Fibroblast of peridontal ligament (primary cell): ENCODE measurements around the gene PDSS2.
"Not testable (repeated sequence)": the region's sequence is repeated elsewhere in the genome, so short reads cannot be mapped to it uniquely, and the experiment has no call there.

Experiments
- DNase-seq: peaks from one replicate; pipeline ENCODE4 v3.0.0-alpha.2; 2010; ENCODE audit errors: extremely low read depth

PDSS2 gene

DNA sequence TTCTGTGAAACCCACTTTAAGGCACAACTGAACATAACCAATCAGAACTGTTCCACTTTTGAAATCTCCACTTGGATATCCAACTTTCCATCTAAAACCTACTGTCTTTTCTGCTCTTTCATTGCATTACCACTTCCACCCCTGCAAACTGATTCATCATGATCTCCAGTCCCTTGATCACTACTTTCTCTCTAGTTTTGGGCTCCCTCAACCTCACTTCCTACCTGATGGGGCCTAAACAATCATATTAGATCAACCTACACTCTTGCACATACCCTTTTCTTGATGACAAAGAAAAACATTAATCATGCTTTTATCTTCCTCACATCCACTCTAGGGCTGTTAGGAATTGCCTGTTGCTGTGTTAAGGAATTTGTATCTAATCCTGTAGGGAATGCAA is 137.6 kb downstream of the PDSS2 start:
- no peak for DNase-seq

DNA sequence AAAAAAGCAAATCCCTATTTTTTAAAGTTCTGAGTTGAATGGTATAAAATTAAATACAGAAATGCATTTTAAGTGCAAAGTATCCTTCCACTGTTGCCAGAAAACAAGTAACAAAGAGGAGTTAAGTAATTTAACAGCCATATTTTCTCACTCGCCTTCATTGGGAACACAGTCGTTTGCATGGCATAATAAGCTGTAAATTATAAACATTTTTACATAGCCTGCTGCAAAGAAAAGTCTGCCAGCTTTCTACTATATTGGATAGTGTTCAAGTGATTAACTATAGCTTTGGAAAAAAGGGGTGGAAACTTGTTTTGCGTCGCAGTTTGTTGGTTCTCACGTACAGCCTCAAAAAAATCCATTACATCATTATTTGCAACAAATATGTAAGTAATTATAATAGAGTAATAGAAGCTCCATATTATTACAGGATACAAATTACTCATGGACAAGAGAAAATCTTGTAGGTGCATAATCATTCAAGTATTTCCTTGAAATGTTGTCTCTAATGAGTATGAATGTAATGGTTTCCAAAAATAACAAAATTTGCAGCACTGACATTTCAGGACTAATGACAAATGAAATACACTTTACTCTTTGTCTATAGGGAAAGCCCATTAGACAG is 139.3 kb downstream of the PDSS2 start:
- no peak for DNase-seq

- peak; percentile 70 for DNase-seq
Observed at GRCh38 chr6:107318100-107318736, 141.1 kb downstream of the PDSS2 start.

- no peak for DNase-seq
Observed at GRCh38 chr6:107315114-107315513, 144.2 kb downstream of the PDSS2 start.

- no peak for DNase-seq
Observed at GRCh38 chr6:107314531-107314939, 144.8 kb downstream of the PDSS2 start.

DNA sequence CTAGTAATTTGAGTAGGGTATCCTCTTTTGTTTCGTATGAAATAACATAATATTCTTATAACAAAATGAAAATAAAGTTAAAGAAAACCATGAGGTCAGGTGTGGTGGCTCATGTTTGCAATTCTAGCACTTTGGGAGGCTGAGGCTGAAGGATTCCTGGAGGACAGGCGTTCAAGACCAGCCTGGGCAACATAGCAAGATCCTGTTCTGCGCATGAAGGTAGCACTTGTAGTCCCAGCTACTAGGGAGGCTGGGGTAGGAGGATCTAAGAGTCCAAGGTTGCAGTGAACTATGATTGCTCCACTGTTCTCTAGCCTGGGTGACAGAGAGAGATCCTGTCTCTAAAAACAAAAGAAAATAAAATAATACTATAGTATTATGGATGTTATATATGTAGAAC is 145.6 kb downstream of the PDSS2 start:
- DNase-seq: no peak

DNA sequence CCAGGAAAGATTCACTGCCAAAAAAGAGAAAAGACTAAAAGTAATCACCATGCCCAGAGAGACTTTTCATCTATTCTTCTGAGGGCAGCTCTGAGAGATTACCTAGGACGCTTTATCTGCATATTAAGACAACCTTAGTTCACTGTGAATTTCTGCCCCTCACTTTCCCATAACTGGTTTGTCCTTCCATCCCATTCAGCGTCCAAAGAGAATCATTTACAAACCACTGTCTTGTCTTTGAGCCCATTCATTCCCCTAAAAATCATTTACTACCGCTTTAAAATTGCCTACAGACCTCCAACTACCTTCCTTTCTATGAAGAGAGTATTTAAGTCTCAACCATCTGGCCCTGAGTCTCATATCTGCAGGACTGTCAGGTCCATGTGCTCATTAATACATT is 149.0 kb downstream of the PDSS2 start:
- no peak for DNase-seq

DNA sequence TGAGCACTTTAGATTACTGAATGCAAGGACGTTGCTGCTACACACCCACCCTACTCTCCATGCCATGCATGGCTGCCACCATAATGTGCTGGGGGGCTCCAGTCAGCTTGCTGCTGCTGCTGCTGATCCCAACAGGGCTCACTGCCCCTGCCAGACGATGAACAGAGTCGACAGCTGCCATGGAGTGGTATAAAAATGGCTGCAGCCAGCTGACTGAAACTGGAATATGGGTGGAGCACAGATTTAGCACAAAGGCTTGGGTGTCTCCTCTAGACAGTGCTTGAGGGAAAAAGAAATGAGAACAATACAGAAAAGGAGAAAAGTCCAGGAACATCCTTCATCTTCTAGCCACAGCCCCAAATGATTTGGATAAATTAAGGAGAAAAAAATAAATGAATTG is 150.7 kb downstream of the PDSS2 start:
- no peak for DNase-seq

DNA sequence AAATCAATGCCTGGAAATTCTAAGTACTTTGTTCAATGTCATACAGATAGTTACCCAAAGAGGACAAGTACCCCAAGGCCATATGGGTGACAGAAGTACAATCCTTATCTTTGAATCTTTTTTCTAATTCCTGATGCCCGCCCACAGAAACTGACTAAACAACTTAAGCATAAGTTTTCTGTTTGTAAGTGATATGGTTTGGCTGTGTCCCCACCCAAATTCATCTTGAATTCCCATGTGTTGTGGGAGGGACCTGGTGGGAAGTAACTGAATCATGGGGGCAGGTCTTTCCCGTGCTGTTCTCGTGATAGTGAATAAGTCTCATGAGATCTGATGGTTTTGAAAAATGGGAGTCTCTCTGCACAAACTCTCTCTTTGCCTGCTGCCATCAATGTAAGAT is 153.4 kb downstream of the PDSS2 start:
- peak; percentile 34 for DNase-seq

DNA sequence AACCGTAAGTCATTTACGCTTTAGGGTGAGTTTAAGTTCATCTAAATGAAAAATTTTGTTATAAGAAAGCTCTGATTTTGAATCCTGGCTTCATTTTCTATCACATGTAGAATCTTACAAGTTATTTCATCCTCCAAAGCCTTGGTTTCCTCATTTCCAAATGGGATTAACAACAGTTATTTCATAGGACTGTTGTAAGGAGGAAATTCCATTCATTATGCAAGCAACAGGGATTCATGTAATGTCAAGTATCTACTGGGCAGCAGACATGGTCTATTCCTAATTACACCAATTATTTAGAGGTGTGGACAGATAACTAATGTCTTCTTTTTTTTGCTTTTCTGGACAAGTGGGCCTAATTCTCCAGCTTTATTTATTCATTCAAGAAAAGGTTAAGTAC is 154.0 kb downstream of the PDSS2 start:
- DNase-seq: peak; percentile 12

DNA sequence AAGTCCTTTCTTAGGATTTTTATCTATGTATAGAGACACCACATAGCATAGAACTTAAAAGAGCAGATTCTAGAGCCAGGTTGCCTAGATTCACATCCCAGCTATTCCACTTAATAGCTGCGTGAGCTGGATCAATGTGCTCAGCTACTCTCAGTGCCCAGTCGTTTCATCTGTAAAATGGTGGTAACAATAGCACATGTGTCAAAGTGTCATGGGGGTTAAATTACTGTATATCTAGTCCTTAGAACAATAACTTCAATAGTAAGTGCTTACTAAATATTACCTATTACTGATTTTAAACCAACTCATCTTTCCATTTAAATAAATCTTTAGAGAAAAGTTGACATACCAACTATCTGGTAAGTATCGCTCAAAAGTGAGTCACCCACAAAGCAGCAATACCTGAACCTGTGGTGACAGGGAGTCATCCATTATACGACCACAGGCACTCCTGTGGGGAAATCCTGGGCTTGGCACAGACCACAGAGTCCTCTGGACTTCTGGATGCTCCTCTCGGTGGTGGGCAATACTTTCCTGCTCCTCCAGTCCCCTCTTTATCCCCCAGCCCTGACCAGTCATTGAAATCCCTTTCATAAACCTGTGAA is 154.8 kb downstream of the PDSS2 start:
- no peak for DNase-seq

GRCh38 chr6:107293350-107293749 is 166.0 kb downstream of the PDSS2 start:
- DNase-seq: no peak

DNA sequence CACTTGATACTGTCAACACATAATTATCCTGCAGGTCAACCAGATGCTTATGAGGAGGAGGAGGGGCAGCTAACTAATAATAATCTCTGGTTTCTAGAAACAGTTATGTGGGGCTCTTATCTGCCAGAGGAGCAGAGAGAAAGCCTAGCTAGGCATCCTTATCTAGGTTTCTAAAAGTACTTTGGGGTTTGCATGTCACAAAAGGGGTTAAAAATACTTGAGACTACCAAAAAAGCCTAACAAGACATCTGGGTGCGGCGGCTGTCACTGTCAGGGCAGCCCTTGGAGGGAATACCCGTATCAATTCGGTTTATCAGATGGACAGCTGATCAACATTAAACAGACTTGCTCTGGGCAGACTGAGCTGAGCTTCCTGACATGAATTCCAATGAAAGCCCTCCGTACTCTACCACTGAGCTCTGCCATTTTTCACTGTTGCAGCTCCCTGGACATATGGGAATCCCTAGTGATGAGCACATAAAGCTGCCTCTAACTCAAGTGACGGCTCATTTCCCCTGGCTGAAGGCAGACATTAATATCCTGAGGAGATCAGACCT is 166.6 kb downstream of the PDSS2 start:
- no peak for DNase-seq

DNA sequence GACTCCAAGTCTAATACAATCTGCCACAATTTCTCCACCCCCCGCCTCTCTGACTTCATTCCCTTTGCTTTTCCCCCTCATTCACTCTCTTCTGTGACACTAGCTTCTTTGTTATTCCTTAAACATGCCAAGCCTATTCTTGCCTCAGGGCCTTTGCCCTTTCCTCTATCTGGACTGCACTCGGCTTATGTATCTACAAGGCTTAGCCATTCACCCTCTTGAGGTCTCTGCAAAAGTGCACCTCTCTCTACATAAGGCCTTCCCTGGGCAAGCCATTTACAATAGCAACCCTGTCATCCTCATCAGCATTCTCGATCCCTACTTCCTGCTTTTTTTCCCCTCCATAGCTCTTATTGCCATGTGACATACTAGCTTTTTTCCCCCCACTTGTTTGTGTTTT is 168.9 kb downstream of the PDSS2 start:
- no peak for DNase-seq

- DNase-seq: not testable (repeated sequence)
Observed at GRCh38 chr6:107289258-107289657, 170.1 kb downstream of the PDSS2 start.

GRCh38 chr6:107285683-107286082 is 173.7 kb downstream of the PDSS2 start:
- not testable (repeated sequence) for DNase-seq

GRCh38 chr6:107284805-107285204 is 174.6 kb downstream of the PDSS2 start:
- DNase-seq: no peak

DNA sequence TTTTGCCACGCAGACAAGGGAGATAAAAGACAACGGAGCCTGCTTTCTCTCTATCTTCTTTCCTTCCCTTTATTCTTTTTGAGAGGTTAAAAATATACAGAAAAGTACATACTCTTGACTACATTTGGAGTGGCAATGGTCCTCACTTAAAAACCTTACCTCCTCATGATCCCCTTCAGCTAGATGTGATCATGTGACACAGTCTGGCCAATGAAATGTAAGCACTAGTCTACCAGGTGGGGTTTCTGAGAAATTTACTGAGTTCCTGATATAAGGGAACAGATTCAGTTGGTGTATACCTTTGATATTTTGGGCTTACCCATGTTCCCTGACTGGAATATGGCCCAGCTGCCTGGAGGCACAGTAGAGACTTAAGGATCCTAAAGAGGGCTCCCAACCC is 178.6 kb downstream of the PDSS2 start:
- no peak for DNase-seq

DNA sequence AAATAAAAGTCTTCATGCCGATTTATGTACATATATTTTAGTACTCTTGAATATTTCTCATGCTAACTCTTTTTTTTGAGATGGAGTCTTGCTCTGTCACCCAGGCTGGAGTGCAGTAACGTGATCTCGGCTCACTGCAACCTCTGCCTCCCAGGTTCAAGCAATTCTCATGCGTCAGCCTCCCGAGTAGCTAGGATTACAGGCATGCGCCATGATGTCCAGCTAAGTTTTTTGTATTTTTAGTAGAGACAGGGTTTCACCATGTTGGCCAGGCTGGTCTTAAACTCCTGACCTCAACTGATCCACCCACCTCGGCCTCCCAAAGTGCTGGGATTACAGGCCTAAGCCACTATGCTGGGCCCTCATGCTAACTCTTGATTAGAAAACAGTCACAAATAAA is 179.4 kb downstream of the PDSS2 start:
- DNase-seq: not testable (repeated sequence)

GRCh38 chr6:107275330-107275865 is 184.0 kb downstream of the PDSS2 start:
- no peak for DNase-seq

DNA sequence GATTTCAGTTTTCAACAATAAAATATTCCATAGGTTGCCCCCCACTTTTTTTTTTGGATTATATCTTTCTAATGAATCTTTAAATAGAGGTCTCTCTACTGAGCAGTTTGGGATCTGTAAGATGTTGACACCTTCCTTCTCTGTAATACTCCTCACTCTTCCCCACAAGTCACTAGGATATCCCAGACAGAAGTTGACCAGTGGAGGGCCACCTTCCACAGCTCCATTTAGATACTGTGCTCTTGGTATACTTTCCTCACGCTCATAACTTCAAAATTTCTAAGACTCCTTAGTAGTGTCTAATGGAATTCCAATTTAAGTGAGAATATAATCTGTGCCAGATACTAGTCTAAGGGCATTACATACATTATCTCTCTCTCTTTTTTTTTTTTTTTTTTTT is 185.1 kb downstream of the PDSS2 start:
- no peak for DNase-seq

- DNase-seq: no peak
Observed at GRCh38 chr6:107272246-107272645, 187.1 kb downstream of the PDSS2 start.
